T-cell (primary cell): ENCODE measurements around the gene DCTD. TPM values are rescaled to one million over a fixed set of nuclear protein-coding genes. Genes with fewer than 3 reads are reported as not detected.

Source experiments
- ATAC-seq, 4 experiments: fragments of 200-7000 bp in 3 of 4; fragments of 150-1000 bp in 1 of 4; cut with Tn5 transposase; replicated peaks in 1 of 4; 1 replicate in 3 of 4; 2 replicates in 1 of 4; pipeline ENCODE4 v1.10.0; 2021; ENCODE audit warnings: moderate library complexity in 3 of 4, mild to moderate bottlenecking in 2 of 4, moderate number of reproducible peaks in 1 of 4
- CTCF ChIA-PET, 2 donors: fragments of 300-600 bp; sonication (Branson Sonifier 250); formaldehyde crosslinking; loops; one replicate each; lab custom pipeline; 2022; ENCODE audit warnings: antibody characterized with exemption in 2 of 2; lab: Charles Lee
- POLR2A ChIA-PET, 2 donors: fragments of 300-600 bp; sonication (Branson Sonifier 250); formaldehyde crosslinking; loops; one replicate each; lab custom pipeline; 2022; ENCODE audit warnings: antibody characterized with exemption in 2 of 2; lab: Charles Lee
- DNase-seq, 35 experiments: peaks; one replicate each; pipeline versions ENCODE4 v3.0.0 to v3.0.0-alpha.2; 2013 to 2023
- H3K27ac ChIP-seq: one replicate; pipeline ENCODE4 v1.5.1; 2013; ENCODE audit warnings: low read length
- H3K27me3 ChIP-seq, 2 experiments: replicated peaks in 1 of 2; 1 replicate in 1 of 2; 2 replicates in 1 of 2; pipeline versions ENCODE4 v1.6.1 to v1.7.0; 2013; ENCODE audit warnings: low read length in 1 of 2, mixed read lengths in 1 of 2; ENCODE audit not compliant: control insufficient read depth in 2 of 2, insufficient read depth in 2 of 2; ENCODE audit errors: extremely low read depth in 1 of 2
- H3K36me3 ChIP-seq, 2 donors: 1 replicate in 1 of 2; 2 replicates in 1 of 2; pipeline versions ENCODE4 v1.6.1 to v1.7.0; 2013; ENCODE audit warnings: low read length in 1 of 2; ENCODE audit not compliant: control insufficient read depth in 2 of 2, insufficient read depth in 1 of 2; ENCODE audit errors: extremely low read depth in 1 of 2
- H3K4me1 ChIP-seq, 2 experiments: 1 replicate in 1 of 2; 2 replicates in 1 of 2; pipeline versions ENCODE4 v1.6.1 to v1.7.0; 2013; ENCODE audit warnings: low read length in 2 of 2, mixed read lengths in 1 of 2; ENCODE audit not compliant: insufficient read depth in 2 of 2, control insufficient read depth in 1 of 2; ENCODE audit errors: extremely low read depth in 1 of 2
- H3K4me3 ChIP-seq, 2 donors: 1 replicate in 1 of 2; 2 replicates in 1 of 2; pipeline versions ENCODE4 v1.5.1 to v1.7.0; 2013; ENCODE audit warnings: mild to moderate bottlenecking in 2 of 2, low read length in 1 of 2, moderate library complexity in 1 of 2; ENCODE audit not compliant: control insufficient read depth in 1 of 2; ENCODE audit errors: extremely low read depth in 1 of 2
- H3K9me3 ChIP-seq: 2 replicates; pipeline ENCODE4 v1.7.0; 2013
- H3K27ac Mint-ChIP-seq, 2 donors: one replicate each; pipeline ENCODE4 v1.8.0; 2020 to 2021; ENCODE audit warnings: mild to moderate bottlenecking in 2 of 2, mixed read lengths in 2 of 2
- H3K27me3 Mint-ChIP-seq, 2 donors: one replicate each; pipeline ENCODE4 v1.8.0; 2021 to 2022; ENCODE audit warnings: mixed read lengths in 2 of 2
- H3K36me3 Mint-ChIP-seq: one replicate; pipeline ENCODE4 v1.8.0; 2021; ENCODE audit warnings: mixed read lengths
- H3K4me1 Mint-ChIP-seq, 3 donors: one replicate each; pipeline ENCODE4 v1.8.0; 2020 to 2022; ENCODE audit warnings: mixed read lengths in 3 of 3, mild to moderate bottlenecking in 1 of 3
- H3K4me3 Mint-ChIP-seq, 3 donors: one replicate each; pipeline ENCODE4 v1.8.0; 2020 to 2022; ENCODE audit warnings: mild to moderate bottlenecking in 3 of 3, mixed read lengths in 3 of 3, moderate library complexity in 3 of 3
- H3K9me3 Mint-ChIP-seq, 3 donors: one replicate each; pipeline ENCODE4 v1.8.0; 2020 to 2022; ENCODE audit warnings: mixed read lengths in 3 of 3
- WGBS: methylation state at CpG from one replicate; pipeline ENCODE4 v1.1.5; 2013; ENCODE audit warnings: missing lambda C conversion rate; ENCODE audit not compliant: insufficient coverage; 5-methylcytosine and 5-hydroxymethylcytosine counted together
- total RNA-seq, 35 experiments: library from RNA in 6 of 35; stranded (reverse) in 6 of 35; fragments of 120-200 nt in 1 of 35; gene quantifications; one replicate each; pipeline versions ENCODE4 v1.2.1 to v1.2.4 and lab custom pipeline; 2013 to 2026

The DCTD gene
- total RNA-seq, 5 donors from 2014 or later (not counting 1 experiment from before 2014, with no cell fraction given) = 55.3 to 78.7 (median 68.8) TPM

- peaks cover 12 to 15% of the 10 kb centered on the region in 2 donors for H3K27me3 Mint-ChIP-seq
- ATAC-seq = peak; percentile 90 to 97 (median 93)
- no peaks in the 10 kb centered on the region for H3K9me3 ChIP-seq
- CTCF ChIA-PET = interaction anchor here (0.7 to 2.6 kb wide), 15 partner anchors 9 to 327 kb away, joined by 3 to 28 read pairs (median 6); no protein-coding TSS in a partner anchor
- DNase-seq = peak in 34 of 35 experiments; percentile 10 to 72 (median 48)
- H3K4me1 Mint-ChIP-seq = peaks cover 0 to 6% (median 0%) of the 10 kb centered on the region in 3 donors
- H3K27me3 ChIP-seq = peaks cover 0 to 11% of the 10 kb centered on the region in 2 experiments
- no peak overlapping the region for H3K27ac Mint-ChIP-seq
- no peaks in the 10 kb centered on the region for H3K36me3 Mint-ChIP-seq
- H3K4me3 Mint-ChIP-seq = no peak overlapping the region
- H3K36me3 ChIP-seq = no peaks in the 10 kb centered on the region
- no peaks in the 10 kb centered on the region for H3K9me3 Mint-ChIP-seq
- POLR2A ChIA-PET = no interaction called here
- H3K4me1 ChIP-seq = peaks cover 0 to 3% of the 10 kb centered on the region in 2 experiments
- WGBS = 14% methylated on average over 9 of the region's 14 CpGs
- H3K4me3 ChIP-seq = no peak overlapping the region
- H3K27ac ChIP-seq = no peak overlapping the region
Measured at GRCh38 chr4:182938205-182938645, 21.0 kb upstream of the DCTD start.

GRCh38 chr4:182937268-182938204 is 20.4 kb upstream of the DCTD start:
- ATAC-seq (peak in 1 of 4 experiments; percentile 14), DNase-seq (no peak)
- H3K9me3 ChIP-seq = no peaks in the 10 kb centered on the region
- H3K27me3 Mint-ChIP-seq = peaks cover 8 to 11% of the 10 kb centered on the region in 2 donors
- no CpG with 5 or more reads among the region's 5 CpGs for WGBS
- peak overlapping the region in 1 of 2 donors; percentile 74 for H3K27ac Mint-ChIP-seq
- ChIA-PET CTCF (interaction anchor here (0.5 to 2.6 kb wide), 12 partner anchors 12 to 1756 kb away, joined by 3 to 28 read pairs (median 8); no protein-coding TSS in a partner anchor), POLR2A (no interaction called here)
- H3K4me3 ChIP-seq = no peak overlapping the region
- no peak overlapping the region for H3K4me3 Mint-ChIP-seq
- peaks cover 0 to 6% (median 0%) of the 10 kb centered on the region in 3 donors for H3K4me1 Mint-ChIP-seq
- H3K36me3 ChIP-seq = no peaks in the 10 kb centered on the region
- peaks cover 0 to 13% of the 10 kb centered on the region in 2 experiments for H3K27me3 ChIP-seq
- H3K36me3 Mint-ChIP-seq = no peaks in the 10 kb centered on the region
- H3K9me3 Mint-ChIP-seq = no peaks in the 10 kb centered on the region
- H3K27ac ChIP-seq = no peak overlapping the region
- peaks cover 0 to 3% of the 10 kb centered on the region in 2 experiments for H3K4me1 ChIP-seq

GRCh38 chr4:182932651-182933050 is 15.5 kb upstream of the DCTD start:
- H3K27me3 ChIP-seq = peaks cover 0 to 9% of the 10 kb centered on the region in 2 experiments
- H3K4me1 Mint-ChIP-seq = no peaks in the 10 kb centered on the region
- DNase-seq (no peak), ATAC-seq (no peak)
- no peaks in the 10 kb centered on the region for H3K36me3 Mint-ChIP-seq
- no CpG with 5 or more reads among the region's 5 CpGs for WGBS
- H3K4me3 ChIP-seq = no peak overlapping the region
- no peaks in the 10 kb centered on the region for H3K9me3 Mint-ChIP-seq
- H3K4me3 Mint-ChIP-seq = no peak overlapping the region
- POLR2A ChIA-PET = no interaction called here
- no peaks in the 10 kb centered on the region for H3K4me1 ChIP-seq
- no peak overlapping the region for H3K27ac ChIP-seq
- peaks cover 9 to 12% of the 10 kb centered on the region in 2 donors for H3K27me3 Mint-ChIP-seq
- no peak overlapping the region for H3K27ac Mint-ChIP-seq
- CTCF ChIA-PET = no interaction called here
- H3K9me3 ChIP-seq = no peaks in the 10 kb centered on the region
- H3K36me3 ChIP-seq = no peaks in the 10 kb centered on the region

- H3K36me3 Mint-ChIP-seq = no peaks in the 10 kb centered on the region
- no peaks in the 10 kb centered on the region for H3K4me1 Mint-ChIP-seq
- H3K4me3 ChIP-seq = no peak overlapping the region
- H3K4me3 Mint-ChIP-seq = no peak overlapping the region
- no peaks in the 10 kb centered on the region for H3K4me1 ChIP-seq
- ATAC-seq = no peak
- CTCF ChIA-PET = no interaction called here
- H3K36me3 ChIP-seq = no peaks in the 10 kb centered on the region
- no peak for DNase-seq
- H3K27me3 ChIP-seq = peaks cover 0 to 12% of the 10 kb centered on the region in 2 experiments
- no CpG with 5 or more reads among the region's 5 CpGs for WGBS
- no peak overlapping the region for H3K27ac Mint-ChIP-seq
- no peaks in the 10 kb centered on the region for H3K9me3 ChIP-seq
- no peaks in the 10 kb centered on the region for H3K9me3 Mint-ChIP-seq
- POLR2A ChIA-PET = no interaction called here
- H3K27me3 Mint-ChIP-seq = peaks cover 4 to 12% of the 10 kb centered on the region in 2 donors
- H3K27ac ChIP-seq = no peak overlapping the region
Measured at GRCh38 chr4:182931691-182932345, 14.6 kb upstream of the DCTD start.

- H3K36me3 Mint-ChIP-seq = no peaks in the 10 kb centered on the region
- Histone ChIP-seq H3K27me3 (peaks cover 0 to 12% of the 10 kb centered on the region in 2 experiments), H3K4me3 (no peak overlapping the region), H3K27ac (no peak overlapping the region), H3K9me3 (no peaks in the 10 kb centered on the region), H3K36me3 (no peaks in the 10 kb centered on the region), H3K4me1 (no peaks in the 10 kb centered on the region)
- no peaks in the 10 kb centered on the region for H3K9me3 Mint-ChIP-seq
- no peak overlapping the region for H3K4me3 Mint-ChIP-seq
- no peak overlapping the region for H3K27ac Mint-ChIP-seq
- no peak for ATAC-seq
- ChIA-PET POLR2A (interaction anchor here in 1 of 2 donors (0.5 kb wide), 1 partner anchor 150 kb away, joined by 3 read pairs; no protein-coding TSS in a partner anchor), CTCF (no interaction called here)
- H3K27me3 Mint-ChIP-seq = peaks cover 4 to 12% of the 10 kb centered on the region in 2 donors
- no peaks in the 10 kb centered on the region for H3K4me1 Mint-ChIP-seq
- no CpG with 5 or more reads among the region's 6 CpGs for WGBS
- no peak for DNase-seq
Measured at GRCh38 chr4:182930889-182931288, 13.7 kb upstream of the DCTD start.

GRCh38 chr4:182929296-182929695 is 12.1 kb upstream of the DCTD start:
- H3K9me3 Mint-ChIP-seq = no peaks in the 10 kb centered on the region
- POLR2A ChIA-PET = no interaction called here
- peaks cover 0 to 2% (median 0%) of the 10 kb centered on the region in 3 donors for H3K4me1 Mint-ChIP-seq
- peaks cover 6 to 12% of the 10 kb centered on the region in 2 donors for H3K27me3 Mint-ChIP-seq
- no peaks in the 10 kb centered on the region for H3K9me3 ChIP-seq
- H3K4me1 ChIP-seq = peaks cover 0 to 5% of the 10 kb centered on the region in 2 experiments
- no peaks in the 10 kb centered on the region for H3K36me3 ChIP-seq
- peaks cover 0 to 17% of the 10 kb centered on the region in 2 experiments for H3K27me3 ChIP-seq
- 67% methylated on average over 1 of the region's 3 CpGs for WGBS
- ATAC-seq = no peak
- H3K36me3 Mint-ChIP-seq = no peaks in the 10 kb centered on the region
- no peak overlapping the region for H3K4me3 ChIP-seq
- DNase-seq = no peak
- H3K4me3 Mint-ChIP-seq = no peak overlapping the region
- no peak overlapping the region for H3K27ac ChIP-seq
- no peak overlapping the region for H3K27ac Mint-ChIP-seq
- CTCF ChIA-PET = interaction anchor here in 1 of 2 donors (0.5 to 0.6 kb wide), 3 partner anchors 9 to 878 kb away, joined by 3 to 10 read pairs (median 4); no protein-coding TSS in a partner anchor
